T-helper 17 cell (primary cell): ENCODE measurements around the gene CD68. TPM values are rescaled to one million over a fixed set of nuclear protein-coding genes. Genes with fewer than 3 reads are reported as not detected.

Source experiments
- ATAC-seq: fragments of 150-1000 bp; cut with Tn5 transposase; 2 replicates; pipeline ENCODE4 v1.10.0; 2021; ENCODE audit warnings: mild to moderate bottlenecking, moderate library complexity
- DNase-seq, 3 donors: peaks; one replicate each; pipeline versions ENCODE4 v3.0.0 to v3.0.0-alpha.2; 2020 to 2021
- H3K9me3 ChIP-seq: one replicate; pipeline ENCODE4 v1.7.0; 2013; ENCODE audit warnings: low read length, mild to moderate bottlenecking; ENCODE audit not compliant: control insufficient read depth, poor library complexity, severe bottlenecking
- H3K27ac Mint-ChIP-seq: one replicate; pipeline ENCODE4 v1.8.0; 2022; ENCODE audit warnings: mild to moderate bottlenecking, moderate library complexity, mixed read lengths
- H3K27me3 Mint-ChIP-seq: one replicate; pipeline ENCODE4 v1.8.0; 2022; ENCODE audit warnings: mixed read lengths
- H3K36me3 Mint-ChIP-seq: one replicate; pipeline ENCODE4 v1.8.0; 2022; ENCODE audit warnings: low read depth, mixed read lengths
- H3K4me1 Mint-ChIP-seq: one replicate; pipeline ENCODE4 v1.8.0; 2022; ENCODE audit warnings: mild to moderate bottlenecking, mixed read lengths
- H3K4me3 Mint-ChIP-seq: one replicate; pipeline ENCODE4 v1.8.0; 2022; ENCODE audit warnings: mild to moderate bottlenecking, moderate library complexity, mixed read lengths
- total RNA-seq, 4 donors: library from RNA in 2 of 4; stranded (reverse) in 2 of 4; gene quantifications; one replicate each; pipeline ENCODE4 v1.2.3 and lab custom pipeline; 2022 to 2026

CD68 gene
- total RNA-seq, 2 donors from 2014 or later, result 3.9 to 8.1 TPM

- H3K9me3 ChIP-seq, result no peaks in the 10 kb centered on the region
- Mint-ChIP-seq H3K36me3 (peaks cover 2% of the 10 kb centered on the region), H3K27me3 (no peaks in the 10 kb centered on the region), H3K4me3 (peak overlapping the region; percentile 66), H3K27ac (peak overlapping the region; percentile 89), H3K4me1 (peaks cover 51% of the 10 kb centered on the region)
- DNase-seq, result no peak
- ATAC-seq, result no peak
These were observed 581 bp downstream of the CD68 start for GRCh38 chr17:7579834-7580603.

GRCh38 chr17:7580604-7581575, 1.5 kb downstream of the CD68 start:
- Mint-ChIP-seq H3K4me1 (peaks cover 57% of the 10 kb centered on the region), H3K27me3 (no peaks in the 10 kb centered on the region), H3K27ac (no peak overlapping the region), H3K4me3 (no peak overlapping the region), H3K36me3 (peaks cover 2% of the 10 kb centered on the region)
- H3K9me3 ChIP-seq, result no peaks in the 10 kb centered on the region
- DNase-seq, result no peak
- no peak for ATAC-seq

GRCh38 chr17:7582396-7583252, 3.2 kb downstream of the CD68 start:
- peak overlapping the region; percentile 96 for H3K27ac Mint-ChIP-seq
- H3K9me3 ChIP-seq, result no peaks in the 10 kb centered on the region
- ATAC-seq, result no peak
- no peaks in the 10 kb centered on the region for H3K27me3 Mint-ChIP-seq
- no peak for DNase-seq
- peaks cover 48% of the 10 kb centered on the region for H3K4me1 Mint-ChIP-seq
- H3K36me3 Mint-ChIP-seq, result peaks cover 2% of the 10 kb centered on the region
- H3K4me3 Mint-ChIP-seq, result no peak overlapping the region

DNA sequence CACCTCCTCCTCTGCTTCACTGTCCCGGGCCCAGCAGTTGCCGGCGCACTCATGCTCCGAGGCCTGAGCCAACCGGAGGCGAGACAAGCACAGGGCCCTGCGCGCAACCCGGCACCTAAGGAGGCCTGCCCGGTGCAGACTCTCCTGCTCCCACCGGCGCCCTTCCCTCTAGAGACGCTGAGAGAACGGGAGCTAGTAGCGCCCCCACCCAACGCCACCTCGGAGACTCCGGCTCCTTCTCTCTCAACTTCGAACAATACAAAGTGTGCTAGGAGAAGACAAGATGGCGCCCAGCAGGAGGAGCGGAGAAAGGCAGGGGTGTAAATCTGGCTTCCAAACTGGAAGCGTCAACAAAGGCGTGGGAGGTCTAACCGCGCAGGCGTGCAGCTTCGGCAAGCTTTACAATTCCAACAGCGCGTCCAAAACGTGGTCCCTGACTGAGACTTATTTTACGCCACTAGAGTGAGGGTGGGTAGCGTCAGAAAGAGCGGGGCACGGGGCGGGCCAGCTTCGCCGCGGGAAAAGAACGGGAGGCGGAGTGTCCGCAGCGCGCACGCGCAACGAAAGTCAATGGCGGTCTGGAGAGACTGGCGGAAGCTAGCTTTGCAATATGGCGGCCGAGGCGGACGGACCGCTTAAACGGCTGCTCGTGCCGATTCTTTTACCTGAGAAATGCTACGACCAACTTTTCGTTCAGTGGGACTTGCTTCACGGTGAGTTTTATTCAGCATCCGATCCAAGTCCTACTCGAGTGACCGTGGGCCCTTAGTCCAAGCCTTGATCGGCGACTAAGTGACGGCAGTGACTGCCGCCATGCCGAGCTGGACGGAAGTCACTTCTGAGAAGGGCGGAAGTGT, 4.0 kb downstream of the CD68 start, which contains the start of gene MPDU1:
Gene MPDU1 (plus strand): TSS at position 600 of the 857 bp plus-strand sequence. CDS start 11 bp downstream, at position 611.
- DNase-seq (peak; percentile 87 to 90 (median 88)), ATAC-seq (peak; percentile 84)
- H3K27me3 Mint-ChIP-seq, result no peaks in the 10 kb centered on the region
- H3K4me3 Mint-ChIP-seq, result peak within 1 kb of the TSS; percentile 95
- H3K27ac Mint-ChIP-seq, result peak within 1 kb of the TSS; percentile 96
- peaks cover 2% of the 10 kb centered on the region for H3K36me3 Mint-ChIP-seq
- peaks cover 43% of the 10 kb centered on the region for H3K4me1 Mint-ChIP-seq
- H3K9me3 ChIP-seq, result no peaks in the 10 kb centered on the region

GRCh38 chr17:7586673-7587419, 7.4 kb downstream of the CD68 start:
- Mint-ChIP-seq H3K27me3 (no peaks in the 10 kb centered on the region), H3K4me3 (no peak overlapping the region), H3K27ac (no peak overlapping the region), H3K36me3 (peaks cover 2% of the 10 kb centered on the region), H3K4me1 (peaks cover 23% of the 10 kb centered on the region)
- H3K9me3 ChIP-seq, result no peaks in the 10 kb centered on the region
- no peak for ATAC-seq
- no peak for DNase-seq

DNA sequence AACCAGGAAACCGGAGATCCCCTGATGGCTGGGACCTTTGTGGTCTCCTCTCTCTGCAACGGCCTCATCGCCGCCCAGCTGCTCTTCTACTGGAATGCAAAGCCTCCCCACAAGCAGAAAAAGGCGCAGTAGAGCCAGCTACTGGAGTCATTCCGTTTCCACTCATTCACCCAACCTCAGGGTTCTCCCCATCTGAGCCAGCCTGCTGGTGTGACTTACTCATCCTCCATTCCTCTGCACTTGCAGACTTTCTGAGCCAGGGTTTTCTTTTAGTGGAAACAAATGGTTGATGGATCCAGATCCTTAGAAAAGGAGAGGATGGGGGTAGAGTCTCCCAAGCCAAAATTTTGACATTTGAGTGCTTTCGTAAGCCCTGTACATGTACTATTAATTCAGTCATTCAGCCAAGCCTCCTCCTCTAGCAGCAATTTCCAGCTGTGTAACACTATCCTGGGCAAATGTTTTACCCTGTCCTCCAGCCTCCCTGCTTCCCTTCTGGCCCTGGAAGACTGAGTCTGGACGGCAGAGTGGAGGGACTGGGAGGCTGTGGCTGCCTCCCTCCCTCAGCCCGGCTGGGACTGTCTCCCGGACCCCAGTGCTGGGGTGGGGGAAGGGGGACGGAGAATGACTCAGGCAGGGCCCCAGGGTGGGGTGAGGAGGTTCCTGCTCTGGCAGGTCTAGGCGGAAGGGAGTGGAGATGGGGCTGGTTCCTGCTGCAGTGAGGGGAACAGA, 8.1 kb downstream of the CD68 start:
- Mint-ChIP-seq H3K27ac (no peak overlapping the region), H3K36me3 (peaks cover 2% of the 10 kb centered on the region), H3K27me3 (no peaks in the 10 kb centered on the region), H3K4me1 (peaks cover 20% of the 10 kb centered on the region), H3K4me3 (peak overlapping the region; percentile 41)
- ATAC-seq, result no peak
- no peaks in the 10 kb centered on the region for H3K9me3 ChIP-seq
- no peak for DNase-seq

- ATAC-seq, result no peak
- Mint-ChIP-seq H3K27ac (no peak overlapping the region), H3K27me3 (no peaks in the 10 kb centered on the region), H3K4me1 (peaks cover 18% of the 10 kb centered on the region), H3K36me3 (peaks cover 7% of the 10 kb centered on the region), H3K4me3 (no peak overlapping the region)
- no peaks in the 10 kb centered on the region for H3K9me3 ChIP-seq
- no peak for DNase-seq
These were observed 9.2 kb downstream of the CD68 start for GRCh38 chr17:7588553-7589203.

- DNase-seq, result peak; percentile 48 to 62 (median 50)
- H3K4me1 Mint-ChIP-seq, result peaks cover 14% of the 10 kb centered on the region
- H3K27ac Mint-ChIP-seq, result no peak overlapping the region
- H3K4me3 Mint-ChIP-seq, result no peak overlapping the region
- peaks cover 11% of the 10 kb centered on the region for H3K36me3 Mint-ChIP-seq
- peak; percentile 81 for ATAC-seq
- H3K9me3 ChIP-seq, result no peaks in the 10 kb centered on the region
- H3K27me3 Mint-ChIP-seq, result no peaks in the 10 kb centered on the region
These were observed 9.9 kb downstream of the CD68 start for GRCh38 chr17:7589204-7589868.

DNA sequence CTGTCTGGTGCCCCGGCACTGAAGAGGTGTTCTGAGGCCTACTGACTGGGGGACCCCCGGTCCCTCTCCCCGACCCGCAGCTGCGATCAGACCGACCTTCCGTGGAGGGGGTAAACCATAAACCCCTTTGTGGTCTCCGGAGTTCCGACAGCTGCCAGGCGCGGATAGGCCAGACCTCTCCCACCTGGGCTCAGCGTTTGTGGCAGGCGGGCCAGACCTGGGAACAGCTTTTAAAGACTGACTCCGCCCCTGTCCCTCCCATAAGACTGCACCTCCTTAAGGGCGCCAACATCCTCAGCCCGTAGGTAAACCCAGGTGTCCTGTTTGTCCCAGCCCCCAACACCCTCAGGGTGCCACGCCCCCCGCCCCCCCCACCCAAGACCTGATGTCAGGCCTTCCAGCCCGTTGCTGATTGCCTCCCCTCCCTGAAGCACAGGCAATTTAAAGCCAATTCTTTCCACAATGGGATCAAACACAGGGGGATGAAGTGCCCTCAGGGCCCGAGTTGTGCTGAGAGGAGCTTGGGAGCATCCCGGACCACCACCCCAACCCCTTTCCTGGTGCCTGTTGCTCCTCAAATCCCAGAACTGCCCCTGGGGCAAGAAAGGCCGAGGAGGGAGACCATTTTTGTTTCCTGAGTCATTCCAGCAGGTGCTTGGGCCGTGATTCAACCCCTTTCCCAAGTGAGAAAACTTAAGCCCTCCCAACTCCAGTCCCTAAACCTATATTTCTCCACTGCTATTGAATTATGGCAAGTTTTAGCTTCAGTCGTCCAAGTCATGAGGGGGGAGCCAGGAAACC, 10.7 kb downstream of the CD68 start, which contains the start of gene SOX15:
Gene SOX15 (minus strand): TSS at position 204 of the 801 bp plus-strand sequence. CDS start 418 bp downstream, outside the sequence.
- peaks cover 9% of the 10 kb centered on the region for H3K4me1 Mint-ChIP-seq
- no peak within 1 kb of the TSS for H3K4me3 Mint-ChIP-seq
- peak within 1 kb of the TSS; percentile 29 for H3K27ac Mint-ChIP-seq
- H3K9me3 ChIP-seq, result no peaks in the 10 kb centered on the region
- H3K27me3 Mint-ChIP-seq, result no peaks in the 10 kb centered on the region
- DNase-seq (no peak), ATAC-seq (no peak)
- peaks cover 11% of the 10 kb centered on the region for H3K36me3 Mint-ChIP-seq

GRCh38 chr17:7590743-7591142, 11.3 kb downstream of the CD68 start:
- Mint-ChIP-seq H3K4me3 (no peak overlapping the region), H3K36me3 (peaks cover 11% of the 10 kb centered on the region), H3K4me1 (peaks cover 6% of the 10 kb centered on the region), H3K27me3 (no peaks in the 10 kb centered on the region), H3K27ac (peak overlapping the region; percentile 29)
- ATAC-seq, result no peak
- H3K9me3 ChIP-seq, result no peaks in the 10 kb centered on the region
- DNase-seq, result no peak
